Measurements from ENCODE around the gene DYTN. TPM values are rescaled to one million over a fixed set of nuclear protein-coding genes. Genes with fewer than 3 reads are reported as not detected.

The DYTN gene
- total RNA-seq, 2 donors from 2014 or later = not detected

GRCh38 chr2:206670531-206671319, 47.5 kb downstream of the DYTN start:
- TF ChIP-seq CTCF (IDR thresholded peaks at IDR 0.05) = no peak
- Histone ChIP-seq H3K27ac (no peak overlapping the region), H3K4me1 (no peaks in the 10 kb centered on the region), H3K36me3 (no peaks in the 10 kb centered on the region), H3K9me3 (no peaks in the 10 kb centered on the region), H3K4me3 (no peak overlapping the region), H3K27me3 (no peaks in the 10 kb centered on the region)
- no peak for DNase-seq (ENCODE audit: low spot score)

GRCh38 chr2:206665251-206665650, 52.9 kb downstream of the DYTN start:
- no peaks in the 10 kb centered on the region for H3K27me3 ChIP-seq
- H3K9me3 ChIP-seq = no peaks in the 10 kb centered on the region
- no peak overlapping the region for H3K4me3 ChIP-seq
- no peak overlapping the region for H3K27ac ChIP-seq
- DNase-seq (ENCODE audit: low spot score) = no peak
- H3K4me1 ChIP-seq = no peaks in the 10 kb centered on the region
- H3K36me3 ChIP-seq = no peaks in the 10 kb centered on the region
- TF ChIP-seq CTCF (IDR thresholded peaks at IDR 0.05) = no peak

GRCh38 chr2:206657087-206657486, 61.1 kb downstream of the DYTN start:
- TF ChIP-seq CTCF (IDR thresholded peaks at IDR 0.05) = no peak
- Histone ChIP-seq H3K9me3 (peaks cover 0 to 14% of the 10 kb centered on the region in 2 donors), H3K4me1 (no peaks in the 10 kb centered on the region), H3K27ac (no peak overlapping the region), H3K4me3 (no peak overlapping the region), H3K36me3 (no peaks in the 10 kb centered on the region), H3K27me3 (no peaks in the 10 kb centered on the region)
- DNase-seq (ENCODE audit: low spot score) = no peak

GRCh38 chr2:206647985-206648384, 70.2 kb downstream of the DYTN start:
- Histone ChIP-seq H3K27ac (no peak overlapping the region), H3K9me3 (no peaks in the 10 kb centered on the region), H3K4me1 (no peaks in the 10 kb centered on the region), H3K36me3 (no peaks in the 10 kb centered on the region), H3K4me3 (no peak overlapping the region), H3K27me3 (no peaks in the 10 kb centered on the region)
- TF ChIP-seq CTCF (IDR thresholded peaks at IDR 0.05) = no peak
- no peak for DNase-seq (ENCODE audit: low spot score)

- H3K27me3 ChIP-seq = peaks cover 0 to 7% of the 10 kb centered on the region in 2 donors
- H3K4me3 ChIP-seq = no peak within 1 kb of the TSS
- H3K36me3 ChIP-seq = no peaks in the 10 kb centered on the region
- H3K4me1 ChIP-seq = peaks cover 0 to 6% of the 10 kb centered on the region in 2 donors
- no peak for DNase-seq (ENCODE audit: low spot score)
- no peaks in the 10 kb centered on the region for H3K9me3 ChIP-seq
- H3K27ac ChIP-seq = no peak within 1 kb of the TSS
- no peak for TF ChIP-seq CTCF (IDR thresholded peaks at IDR 0.05)
Observed at GRCh38 chr2:206642075-206643025, 75.8 kb downstream of the DYTN start, which contains the start of gene FAM237A. Gene FAM237A, plus strand, starts transcription at chr2:206642487. Its CDS starts 1,750 bp downstream, at chr2:206644237.

Data from right atrium auricular region (tissue), 2 donors.